HG03064 (cell line): ENCODE results near the gene KRT38.
"Not testable (repeated sequence)": the region's sequence is repeated elsewhere in the genome, so short reads cannot be mapped to it uniquely, and the experiment has no call there.

Source experiments
- ATAC-seq: cut with Tn5 transposase; IDR thresholded peaks from one replicate; pipeline ENCODE4 v1.9.1; 2021; ENCODE audit warnings: low read depth; ENCODE audit not compliant: unreplicated experiment

The KRT38 gene

DNA sequence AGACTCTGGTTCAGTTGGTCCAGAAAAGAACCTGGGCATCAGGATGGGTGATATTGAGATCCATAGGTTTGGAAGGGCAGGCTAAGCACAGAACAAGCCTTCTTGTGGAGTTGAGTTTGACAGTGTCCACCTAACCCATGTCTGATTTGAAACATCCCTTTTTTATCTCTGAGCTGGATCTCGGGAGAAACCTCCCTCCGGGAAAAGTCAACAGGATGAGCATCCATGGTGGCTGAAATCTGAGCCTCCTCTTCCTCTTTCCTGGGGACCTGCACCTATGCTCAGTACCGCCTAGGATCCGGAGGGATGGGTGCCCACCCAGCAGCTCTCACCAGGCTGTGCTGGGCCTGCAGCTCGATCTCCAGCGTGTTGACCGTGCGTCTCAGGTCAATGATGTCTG lies 23.0 kb upstream of the KRT38 start:
- ATAC-seq: no peak

DNA sequence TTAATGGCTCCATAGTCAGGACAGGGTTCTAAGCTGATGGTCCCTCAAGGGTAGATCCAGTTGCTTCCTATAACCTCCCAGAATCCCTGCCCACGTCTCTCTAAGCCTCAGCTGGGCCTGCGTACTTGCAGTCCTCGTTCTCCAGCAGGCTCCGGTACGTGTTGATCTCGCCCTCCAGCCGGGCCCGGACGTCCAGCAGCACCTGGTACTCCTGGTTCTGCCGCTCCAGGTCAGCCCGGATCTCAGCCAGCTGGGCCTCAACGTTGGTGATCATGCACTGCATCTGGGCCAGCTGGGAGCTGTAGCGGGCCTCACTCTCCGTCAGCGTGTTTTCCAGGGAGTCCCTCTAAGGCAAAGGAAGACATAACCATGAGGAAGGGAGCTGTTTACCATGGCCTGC lies 21.9 kb upstream of the KRT38 start:
- ATAC-seq: no peak

DNA sequence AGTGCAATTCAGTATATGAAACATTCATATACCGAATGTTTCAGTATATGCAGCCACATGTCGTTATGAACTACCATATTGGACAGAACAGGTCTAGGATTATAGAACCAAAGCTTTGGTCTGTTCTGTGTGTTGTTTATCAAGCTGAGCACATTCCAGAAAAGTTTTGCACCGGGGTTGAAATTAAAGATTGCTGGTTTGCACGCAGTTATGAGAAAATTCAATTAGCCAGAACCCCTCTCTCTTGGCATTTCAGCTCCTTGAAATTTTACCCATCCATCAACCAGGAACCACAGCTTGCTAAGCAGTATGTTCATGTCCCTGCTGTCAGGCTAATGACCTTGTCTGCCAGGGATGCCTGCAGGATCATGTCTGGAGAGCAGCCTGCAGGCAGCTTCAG lies 16.9 kb upstream of the KRT38 start:
- no peak for ATAC-seq

DNA sequence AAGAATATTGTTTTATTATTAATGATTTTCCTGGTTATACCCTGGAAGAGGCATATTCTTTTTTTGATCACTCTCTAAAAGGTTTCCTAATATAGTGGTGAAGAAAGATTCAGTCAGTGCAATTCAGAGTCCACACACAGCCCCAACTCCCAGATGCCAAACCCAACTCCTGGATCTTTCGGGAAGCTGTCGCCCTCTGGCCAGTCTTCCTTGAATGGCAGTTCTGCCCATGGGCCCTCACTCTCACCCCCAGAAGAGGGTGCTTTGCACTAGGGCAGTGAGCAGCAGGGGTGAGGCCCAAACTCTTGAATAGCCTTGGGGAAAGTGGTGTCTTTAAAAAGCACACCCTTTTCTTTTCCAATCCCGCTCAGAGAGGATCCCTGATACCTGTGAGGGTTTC lies 15.4 kb upstream of the KRT38 start:
- ATAC-seq: no peak

DNA sequence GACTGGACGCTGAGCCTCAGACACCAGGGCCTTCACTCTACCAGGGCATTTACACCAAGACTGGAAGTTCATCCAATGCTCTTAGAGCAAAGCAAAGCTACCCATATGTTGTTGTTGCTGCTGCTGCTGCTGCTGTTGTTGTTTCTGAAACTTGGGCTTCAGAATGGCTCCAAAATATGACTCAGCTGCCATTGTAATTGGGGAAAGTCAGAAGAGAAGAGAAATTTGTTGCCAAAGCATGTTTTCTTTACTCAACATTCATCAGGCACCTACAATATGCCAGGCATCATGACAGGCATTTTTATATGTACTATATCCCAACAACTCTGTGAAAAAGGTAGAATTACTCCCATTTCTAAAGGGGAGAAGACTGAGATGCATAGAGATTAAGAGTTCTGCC lies 14.5 kb upstream of the KRT38 start:
- ATAC-seq: no peak

DNA sequence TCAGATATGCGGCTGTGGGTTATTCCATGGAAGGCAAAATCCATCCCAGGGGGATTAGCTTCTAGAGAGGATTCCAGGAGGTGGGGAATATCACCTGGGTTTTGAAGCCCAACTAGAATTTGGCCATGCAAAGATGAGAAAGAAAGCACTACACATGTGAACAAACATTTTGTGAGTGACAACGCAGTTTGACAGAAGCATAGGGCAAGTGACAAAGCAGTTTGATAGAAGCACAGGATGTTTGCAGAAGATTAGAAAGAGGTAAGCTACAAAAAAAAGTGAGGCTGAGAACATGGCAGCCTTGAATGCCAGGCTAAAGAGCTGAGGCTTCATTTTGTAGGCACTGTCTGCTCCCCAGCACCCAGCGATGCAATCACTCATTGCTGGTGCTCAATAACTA lies 12.3 kb upstream of the KRT38 start:
- no peak for ATAC-seq

DNA sequence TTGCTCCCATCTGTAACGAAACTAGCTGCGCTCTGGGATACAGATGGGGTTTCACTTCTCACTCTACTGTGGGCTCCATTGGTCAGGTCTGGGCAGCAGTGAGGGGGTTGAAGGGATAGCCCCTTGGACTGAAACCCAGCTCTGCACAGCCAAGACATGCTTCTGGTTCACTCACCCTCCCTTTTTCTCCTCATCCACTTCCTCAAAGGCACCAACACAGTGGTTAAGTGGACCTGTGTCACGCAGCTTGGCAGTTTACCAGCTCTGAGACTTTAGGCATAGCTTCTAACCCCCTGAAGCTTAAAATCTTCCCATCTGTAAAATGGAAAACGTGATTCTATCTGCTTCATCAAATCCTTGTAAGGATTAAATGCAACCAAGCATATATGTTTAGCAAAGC lies 11.5 kb upstream of the KRT38 start:
- ATAC-seq: no peak

DNA sequence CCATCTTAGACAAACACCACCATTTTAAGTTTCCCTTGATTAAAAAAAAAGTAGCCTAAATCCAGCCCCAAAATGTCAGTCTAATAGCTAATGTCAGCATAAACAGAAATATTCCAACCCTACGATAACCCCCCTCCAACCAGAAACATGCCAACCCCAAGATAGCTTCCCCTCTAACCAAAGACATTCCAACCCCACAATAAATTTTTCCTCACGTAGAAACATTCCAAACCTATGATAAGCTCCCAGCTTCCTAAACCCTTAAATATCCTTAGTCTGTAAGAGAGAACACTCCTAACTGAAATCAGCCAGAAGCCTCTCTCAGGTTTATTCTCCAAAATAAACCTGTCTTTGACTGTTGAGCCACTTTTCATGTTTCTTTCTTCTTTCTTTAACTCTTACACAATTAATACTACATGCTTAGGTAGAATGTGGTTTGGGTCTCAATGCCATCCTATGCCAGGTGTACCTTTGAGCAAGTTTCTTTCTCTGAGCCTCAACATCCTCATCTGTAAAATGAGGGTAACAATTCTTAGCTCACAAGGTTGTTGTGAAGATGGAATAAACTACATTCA lies 10.5 kb upstream of the KRT38 start:
- ATAC-seq: no peak

DNA sequence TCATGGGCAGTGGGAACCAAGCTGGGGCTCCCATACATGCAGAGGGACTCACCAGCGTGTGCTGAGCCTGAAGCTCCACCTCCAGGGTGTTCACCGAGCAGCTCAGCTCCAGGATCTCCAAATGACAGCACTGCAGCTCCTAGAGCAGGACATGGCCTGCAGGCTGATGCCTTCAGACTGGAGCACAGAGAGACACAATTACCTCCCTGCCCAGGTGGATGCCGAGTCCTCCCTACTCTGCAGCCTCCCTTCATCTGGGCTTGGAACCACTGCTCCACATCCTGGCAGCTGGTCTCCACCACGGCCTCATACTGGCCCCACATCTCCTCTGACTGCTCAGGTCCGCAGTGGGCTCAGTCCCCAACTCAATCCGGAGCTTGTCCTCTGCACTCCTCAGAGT lies 8.2 kb upstream of the KRT38 start:
- ATAC-seq: no peak

DNA sequence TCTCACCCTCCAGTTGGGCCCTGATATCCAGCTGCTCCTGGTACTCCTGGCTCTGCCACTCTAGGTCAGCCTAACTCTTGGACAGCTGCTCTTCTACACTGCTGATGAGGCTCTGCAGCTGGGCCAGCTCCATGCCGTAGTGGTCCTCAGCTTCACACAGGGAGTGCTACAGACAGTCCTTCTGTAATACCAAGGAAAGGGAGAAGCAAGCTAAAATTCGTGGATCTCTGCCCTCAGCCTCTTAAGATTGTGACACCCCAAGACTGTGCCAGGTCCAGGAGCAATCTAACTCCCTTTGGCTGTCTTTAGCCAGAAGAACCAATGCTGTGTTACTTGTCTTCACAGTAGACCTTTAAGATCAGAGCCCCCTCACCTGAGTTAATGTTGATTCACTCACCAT lies 7.7 kb upstream of the KRT38 start:
- no peak for ATAC-seq

DNA sequence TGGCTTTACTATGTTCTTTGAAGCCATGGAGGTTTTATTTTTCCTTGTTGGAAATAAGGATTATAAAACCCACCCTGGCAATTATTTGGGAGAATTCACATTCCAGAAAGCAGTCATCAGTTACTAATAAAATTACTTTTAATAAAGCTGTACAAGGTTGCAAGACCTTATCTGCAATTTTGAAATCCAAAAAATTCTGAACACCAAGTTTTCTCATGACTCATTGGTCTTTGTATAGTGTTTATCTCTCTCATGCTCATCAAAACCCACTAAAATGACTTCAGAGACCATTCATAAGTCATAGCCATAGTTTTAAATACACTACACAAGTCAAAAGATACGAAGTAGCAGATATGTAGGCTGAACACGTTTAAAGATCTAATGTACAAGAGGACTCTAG lies 6.0 kb upstream of the KRT38 start:
- no peak for ATAC-seq

DNA sequence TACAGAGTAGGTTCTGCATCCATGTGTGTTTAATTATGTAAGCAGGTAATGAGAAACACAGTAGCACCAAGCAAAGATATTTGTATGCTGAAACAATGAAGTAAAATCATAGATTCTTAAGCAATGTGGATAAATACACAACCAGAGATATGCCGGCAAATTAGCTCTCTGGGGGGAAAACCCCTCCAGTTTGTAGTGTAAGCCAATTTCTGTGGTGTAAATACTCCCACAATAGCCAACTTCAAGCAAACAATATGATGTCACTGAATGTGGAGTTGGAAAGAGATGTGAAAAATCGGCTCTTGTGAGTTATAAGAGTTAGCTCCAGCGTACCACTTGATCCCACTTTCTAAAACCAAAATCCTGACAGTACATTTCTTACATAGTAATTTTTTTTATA lies 3.9 kb upstream of the KRT38 start:
- no peak for ATAC-seq

DNA sequence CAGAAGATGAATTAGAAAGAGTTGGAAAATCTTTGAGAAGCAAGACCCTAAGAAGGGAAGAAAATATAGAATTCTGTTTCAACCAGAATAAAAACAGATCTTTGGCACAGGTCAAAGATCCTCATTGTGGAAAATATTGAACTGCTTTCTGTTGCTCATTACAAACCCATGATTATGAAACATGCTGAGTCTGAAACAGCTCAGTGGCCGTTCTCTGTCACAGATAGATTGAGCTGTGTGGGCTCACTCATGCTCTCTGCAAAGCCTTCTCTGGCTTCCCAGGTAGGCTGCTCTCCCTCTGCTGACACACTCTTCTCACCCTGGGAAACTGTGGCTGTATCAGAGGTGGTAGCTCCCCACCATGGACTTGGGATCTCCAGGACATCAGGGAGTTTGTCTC lies 3.4 kb upstream of the KRT38 start:
- ATAC-seq: no peak

DNA sequence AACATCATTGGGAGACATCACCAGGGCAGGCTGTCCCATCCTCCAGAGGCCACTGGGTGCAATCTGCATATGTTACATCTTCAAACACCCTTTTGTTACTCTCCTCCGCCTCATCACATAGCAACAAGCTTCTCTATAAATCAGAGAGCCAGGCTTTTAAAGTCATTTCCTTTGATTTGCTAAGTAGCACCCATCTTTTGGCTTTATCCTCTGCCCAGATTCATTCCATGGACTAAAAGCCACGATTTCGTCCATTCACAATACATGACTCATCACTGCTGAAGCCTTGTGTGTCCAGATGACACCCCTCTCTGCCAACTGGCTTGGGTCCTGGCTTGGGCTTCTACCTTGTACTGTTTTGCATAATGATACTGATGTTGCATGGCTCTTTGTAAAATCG lies 2.0 kb upstream of the KRT38 start:
- ATAC-seq: no peak

DNA sequence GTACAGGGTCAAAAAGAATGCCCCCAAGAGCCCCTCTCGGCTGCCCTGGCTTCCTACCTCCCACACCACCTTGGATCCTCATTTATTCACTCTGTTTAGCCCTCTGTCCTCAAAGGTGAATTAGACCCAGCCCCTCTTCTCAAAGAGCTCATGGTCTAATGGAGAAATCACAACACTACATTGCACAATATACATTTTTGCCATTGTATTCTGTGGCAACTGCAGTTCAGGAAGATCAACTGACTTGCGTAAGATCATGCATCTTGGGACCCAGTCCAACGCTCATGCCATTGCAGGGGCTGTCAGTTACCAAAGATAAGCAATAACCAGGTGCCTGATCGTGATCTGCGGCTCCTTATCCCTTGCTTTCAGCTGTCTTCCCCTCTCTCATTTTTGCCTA lies 1.4 kb downstream of the KRT38 start:
- ATAC-seq: no peak

DNA sequence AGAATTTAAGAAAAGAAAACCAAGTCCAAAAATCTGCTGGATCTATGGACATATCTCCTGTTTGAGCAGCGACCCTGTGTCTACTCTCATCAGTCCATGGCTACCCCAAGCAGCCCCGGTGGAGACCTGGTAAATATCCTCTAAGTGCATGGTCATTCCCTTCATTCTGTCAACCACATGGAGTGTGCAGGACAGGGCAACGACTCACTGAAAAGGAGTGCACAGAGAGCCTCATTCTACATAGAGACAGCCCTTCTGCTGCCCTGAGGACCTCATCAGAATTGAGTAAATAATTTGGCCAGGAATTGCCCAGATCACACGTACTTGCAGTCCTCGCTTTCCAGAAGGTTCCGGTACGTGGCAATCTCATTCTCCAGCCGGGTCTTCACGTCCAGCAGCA lies 3.0 kb downstream of the KRT38 start:
- no peak for ATAC-seq

DNA sequence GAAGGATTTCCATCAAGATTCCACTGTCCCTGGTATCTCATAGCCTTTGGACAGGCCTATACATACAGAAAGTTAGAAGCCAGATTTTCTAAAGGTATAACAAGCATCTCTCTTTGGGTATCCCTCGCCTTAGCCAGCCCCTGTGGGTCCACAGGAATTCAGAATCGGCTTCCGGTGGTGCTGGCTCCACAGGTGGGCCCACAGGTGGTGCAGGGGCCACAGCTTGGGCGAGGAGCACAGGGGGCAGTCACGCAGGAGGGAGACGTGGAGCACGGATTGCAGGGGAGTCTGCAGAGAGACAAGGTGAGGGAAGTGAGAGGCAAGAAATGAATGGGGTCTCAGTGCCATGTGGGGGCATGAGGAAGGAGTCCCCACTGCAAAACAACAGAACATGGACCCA lies 3.5 kb downstream of the KRT38 start:
- no peak for ATAC-seq

DNA sequence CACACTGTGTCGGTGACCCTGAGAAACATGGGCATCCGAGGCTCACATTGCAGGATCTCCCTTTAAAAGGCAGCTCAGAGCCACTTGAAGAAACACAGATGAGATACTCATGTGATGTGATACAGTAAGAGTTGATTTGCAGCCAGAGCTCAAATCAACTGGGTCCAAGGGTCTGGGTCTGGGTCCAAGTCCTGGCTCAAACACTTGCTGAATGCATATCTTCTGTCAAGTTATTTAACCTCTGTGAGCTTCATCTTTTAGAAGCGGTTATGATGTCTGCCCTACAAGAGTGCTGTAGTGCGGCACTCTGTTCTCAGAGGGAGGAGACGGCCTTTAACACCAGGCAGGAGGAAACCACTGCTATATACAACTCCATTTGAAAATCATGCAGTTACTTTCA lies 6.4 kb downstream of the KRT38 start:
- ATAC-seq: no peak

DNA sequence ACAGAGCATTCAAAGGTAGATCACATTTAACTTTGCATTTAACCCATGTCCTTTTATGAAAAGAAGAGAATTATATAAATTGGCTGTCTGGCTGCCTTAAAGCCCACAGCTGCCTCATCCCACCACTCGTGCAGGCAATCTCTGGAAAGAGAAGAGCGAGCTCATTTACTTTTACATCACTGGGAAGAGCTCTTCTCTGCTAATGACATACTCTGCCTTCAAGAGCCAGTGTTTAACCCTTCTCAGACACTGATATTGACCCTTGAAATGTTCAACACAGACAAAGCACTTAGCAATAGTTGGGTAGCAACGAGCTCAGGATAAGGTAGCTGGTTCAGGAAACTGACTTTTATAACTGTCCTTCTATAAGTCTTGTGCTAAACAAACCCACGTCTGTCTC lies 6.8 kb downstream of the KRT38 start:
- ATAC-seq: no peak

DNA sequence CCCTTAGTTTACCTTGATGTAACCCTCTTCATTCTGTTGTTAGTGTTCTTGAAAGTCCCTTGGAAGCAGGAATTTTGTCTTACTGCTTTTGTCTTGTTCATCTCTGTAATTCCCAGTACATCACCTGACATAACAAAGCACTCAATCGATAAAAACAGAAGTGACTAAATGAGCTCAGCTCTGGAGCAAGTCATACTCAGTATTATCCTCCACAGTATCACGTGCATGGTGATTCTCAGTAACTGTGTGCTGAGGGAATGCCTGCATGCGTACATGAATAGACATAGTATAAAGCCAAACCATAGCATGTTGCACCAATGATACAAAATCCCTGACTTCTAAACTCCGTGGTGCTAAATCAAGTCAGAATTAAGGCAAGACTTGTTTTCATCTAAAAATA lies 7.2 kb downstream of the KRT38 start:
- ATAC-seq: no peak

DNA sequence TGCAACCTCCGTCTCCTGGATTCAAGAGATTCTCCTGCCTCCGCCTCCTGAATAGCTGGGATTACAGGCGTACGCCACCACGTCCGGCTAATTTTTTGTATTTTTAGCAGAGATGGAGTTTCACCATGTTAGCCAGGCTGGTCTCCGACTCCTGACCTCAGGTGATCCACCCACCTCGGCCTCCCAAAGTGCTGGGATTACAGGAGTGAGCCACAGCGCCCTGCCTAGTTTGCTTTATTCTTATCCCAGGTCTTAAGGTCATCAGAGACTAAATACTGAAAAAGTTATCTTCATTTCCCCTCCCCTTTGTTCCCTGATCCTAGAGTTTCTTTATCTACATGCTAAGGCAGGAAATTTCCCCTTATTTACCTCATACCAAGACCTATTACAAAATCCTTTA lies 10.4 kb downstream of the KRT38 start:
- not testable (repeated sequence) for ATAC-seq

DNA sequence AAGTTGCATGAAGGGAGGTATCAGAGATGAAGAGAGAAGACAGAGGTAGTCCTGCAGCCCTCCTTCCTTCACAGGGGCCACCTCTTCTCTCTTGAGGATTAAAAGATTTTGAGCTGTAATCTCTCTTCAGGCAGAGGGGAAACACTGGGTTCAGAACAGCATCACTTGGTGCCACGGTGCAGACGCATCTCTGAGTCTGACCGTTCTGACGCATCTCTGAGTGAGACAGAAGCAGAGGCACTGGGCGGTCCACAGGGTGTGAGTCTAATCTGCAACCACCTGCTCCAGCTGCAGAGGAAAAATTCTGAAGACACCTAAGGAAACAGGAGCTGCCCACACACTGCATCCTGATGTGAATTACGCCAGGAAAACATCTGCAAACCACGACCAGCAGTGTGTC lies 11.1 kb downstream of the KRT38 start:
- ATAC-seq: no peak

DNA sequence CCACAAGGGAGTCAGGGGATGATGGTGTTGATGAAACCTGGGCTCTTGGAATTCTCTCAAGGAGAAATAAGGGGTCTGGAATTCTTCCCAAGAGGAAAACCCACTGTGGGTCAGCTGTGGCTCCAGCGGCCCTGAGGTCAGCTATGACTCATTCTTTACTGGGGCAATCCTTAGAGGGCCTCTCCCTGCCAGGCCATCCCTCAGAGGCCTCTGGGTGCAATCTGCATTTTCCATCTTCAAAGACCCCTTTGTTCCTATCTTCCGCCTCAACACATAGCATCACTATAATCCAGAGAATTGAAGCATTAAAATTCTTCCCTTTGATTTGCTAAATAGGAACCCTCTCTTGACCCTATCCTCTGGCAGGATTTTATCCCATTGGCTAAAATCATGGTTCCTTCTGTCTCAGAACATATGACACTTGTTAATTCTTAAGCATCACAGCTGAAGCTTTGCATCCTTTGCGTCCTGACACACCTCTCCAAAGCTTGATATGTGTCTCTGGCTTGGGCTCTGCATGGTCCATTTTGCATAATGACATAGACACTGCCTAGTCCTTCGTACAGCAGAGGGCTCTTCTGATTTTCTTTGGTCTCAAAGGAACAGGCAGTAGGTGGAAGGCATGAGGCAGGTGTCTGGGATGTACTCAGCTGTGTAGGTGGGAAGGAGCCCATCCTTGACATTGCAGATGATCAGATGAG lies 12.0 kb downstream of the KRT38 start:
- no peak for ATAC-seq
